HG03066 (cell line): Measurements from ENCODE around the gene XPO5.
"Not testable (repeated sequence)": the region's sequence is repeated elsewhere in the genome, so short reads cannot be mapped to it uniquely, and the experiment has no call there.

Experiments used
- ATAC-seq: cut with Tn5 transposase; IDR thresholded peaks from one replicate; pipeline ENCODE4 v1.9.1; 2021; ENCODE audit warnings: low read depth; ENCODE audit not compliant: unreplicated experiment

The XPO5 gene

DNA sequence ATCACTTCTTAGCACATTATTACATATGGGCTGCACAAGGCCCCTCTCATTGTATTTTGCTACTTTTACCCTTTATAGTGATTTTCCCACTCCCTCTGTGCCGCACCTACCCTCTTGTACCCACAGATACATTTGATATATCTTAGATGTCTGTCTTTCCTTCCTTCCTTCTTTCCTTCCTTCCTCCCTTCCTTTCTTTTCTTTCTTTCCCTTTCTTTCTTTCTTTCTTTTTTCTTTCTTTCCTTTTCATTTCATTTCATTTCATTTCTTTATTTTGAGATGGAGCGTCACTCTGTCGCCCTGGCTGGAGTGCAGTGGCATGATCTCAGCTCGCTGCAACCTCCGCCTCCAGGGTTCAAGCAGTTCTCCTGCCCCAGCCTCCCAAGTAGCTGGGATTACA is 12.4 kb upstream of the XPO5 start:
- no peak for ATAC-seq

DNA sequence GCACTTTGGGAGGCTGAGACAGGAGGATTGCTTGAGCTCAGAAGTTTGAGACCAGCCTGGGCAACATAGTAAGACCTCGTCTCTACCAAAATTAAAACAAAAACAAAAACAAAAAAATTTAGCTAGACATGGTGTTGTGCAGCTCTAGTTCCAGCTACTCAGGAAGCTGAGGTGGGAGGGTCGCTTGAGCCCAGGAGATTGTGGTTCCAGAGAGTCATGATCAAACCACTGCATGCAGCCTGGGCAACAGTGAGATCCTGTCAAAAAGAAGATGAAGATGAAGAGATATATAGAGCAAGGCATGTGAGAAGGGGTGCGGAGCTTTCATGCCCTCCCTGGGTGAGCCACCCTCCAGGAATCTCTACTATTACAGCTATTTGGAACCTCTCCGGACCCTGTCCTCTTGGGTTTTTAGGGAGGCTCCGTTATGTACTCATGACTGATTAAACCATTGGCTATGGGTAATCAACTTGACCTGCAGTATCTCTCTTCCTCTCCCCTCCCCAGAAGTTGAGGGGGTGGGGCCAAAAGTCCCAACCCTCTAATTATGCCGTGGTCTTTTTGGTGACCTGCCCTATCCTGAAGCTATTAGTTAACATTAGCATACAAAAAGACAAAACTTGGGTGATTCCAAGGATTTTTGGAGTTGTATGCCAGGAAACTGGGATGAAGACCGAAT is 9.2 kb upstream of the XPO5 start:
- no peak for ATAC-seq

DNA sequence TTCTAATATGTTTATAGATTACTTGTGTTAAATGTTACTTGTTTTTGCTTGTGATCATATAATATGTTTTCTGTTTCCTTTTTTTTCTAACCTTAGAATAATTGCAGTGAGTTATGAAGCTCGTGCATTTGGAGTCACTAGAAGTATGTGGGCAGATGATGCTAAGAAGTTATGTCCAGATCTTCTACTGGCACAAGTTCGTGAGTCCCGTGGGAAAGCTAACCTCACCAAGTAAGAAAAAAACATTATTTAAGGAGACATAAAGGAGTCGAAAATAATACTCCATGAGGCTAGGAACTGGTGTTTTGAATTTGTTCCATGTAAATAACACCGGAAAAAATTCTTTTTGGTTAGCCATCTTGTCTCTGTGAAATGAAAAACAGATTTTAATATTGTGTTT is 7.1 kb upstream of the XPO5 start:
- no peak for ATAC-seq

- no peak for ATAC-seq
These were observed 3.3 kb upstream of the XPO5 start for GRCh38 chr6:43579171-43579570.

- ATAC-seq: no peak
These were observed 2.9 kb upstream of the XPO5 start for GRCh38 chr6:43578748-43579147.

DNA sequence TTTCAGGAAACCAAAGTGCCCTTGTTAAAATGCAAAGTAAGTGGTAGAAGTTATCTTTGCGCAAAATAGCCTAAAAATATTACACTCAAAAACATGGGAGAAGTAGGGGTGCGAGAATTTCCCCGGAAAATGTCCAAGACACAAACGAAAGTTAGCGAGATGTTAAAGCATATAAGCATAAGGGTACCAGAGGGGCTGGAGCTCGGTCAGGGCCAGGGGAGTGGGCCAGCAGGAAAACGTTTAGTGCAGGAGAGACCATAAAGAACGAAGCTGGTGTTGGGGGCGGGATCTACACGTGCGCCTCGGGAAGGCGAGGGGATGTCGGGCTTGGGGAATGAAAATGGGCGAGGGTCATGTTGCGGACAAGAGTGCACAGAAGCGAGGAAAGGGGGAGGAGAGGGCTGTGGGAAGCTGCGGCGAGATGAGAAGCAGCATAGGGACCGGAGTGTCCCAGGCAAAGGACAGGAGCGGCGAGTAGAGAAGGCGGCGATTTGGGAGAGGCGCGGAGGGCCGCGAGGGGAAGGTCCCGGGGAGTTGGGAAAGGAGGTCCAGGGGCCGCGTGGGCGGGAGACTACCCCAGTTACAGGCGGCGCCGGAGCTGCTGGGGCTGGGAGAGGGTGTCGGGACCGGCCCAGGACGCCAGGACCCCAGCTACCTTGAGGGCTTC is 600 bp downstream of the XPO5 start:
- peak; percentile 33 for ATAC-seq

GRCh38 chr6:43572015-43572414 is 3.8 kb downstream of the XPO5 start:
- ATAC-seq: no peak

GRCh38 chr6:43570876-43571441 is 4.9 kb downstream of the XPO5 start:
- ATAC-seq: no peak

DNA sequence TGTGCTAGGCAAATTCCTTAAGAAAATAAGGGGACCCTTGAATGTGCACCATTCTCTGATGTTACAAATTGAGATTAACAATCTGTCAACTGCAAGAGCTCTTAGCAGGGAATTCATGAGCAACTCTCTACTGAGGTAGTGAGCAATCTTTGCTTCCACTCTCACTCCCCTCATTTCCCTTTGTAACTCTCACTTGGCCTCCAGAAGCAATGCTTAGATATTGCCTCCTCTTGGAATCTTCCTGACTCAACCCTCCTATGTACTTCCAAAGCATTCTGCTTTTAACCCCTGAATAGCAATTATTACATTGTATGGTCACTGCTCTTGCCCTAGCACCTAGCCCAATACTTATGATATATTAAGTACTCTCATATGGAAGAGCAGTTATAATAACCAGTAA is 16.5 kb downstream of the XPO5 start:
- ATAC-seq: no peak

- ATAC-seq: not testable (repeated sequence)
These were observed 18.2 kb downstream of the XPO5 start for GRCh38 chr6:43557620-43558019.

DNA sequence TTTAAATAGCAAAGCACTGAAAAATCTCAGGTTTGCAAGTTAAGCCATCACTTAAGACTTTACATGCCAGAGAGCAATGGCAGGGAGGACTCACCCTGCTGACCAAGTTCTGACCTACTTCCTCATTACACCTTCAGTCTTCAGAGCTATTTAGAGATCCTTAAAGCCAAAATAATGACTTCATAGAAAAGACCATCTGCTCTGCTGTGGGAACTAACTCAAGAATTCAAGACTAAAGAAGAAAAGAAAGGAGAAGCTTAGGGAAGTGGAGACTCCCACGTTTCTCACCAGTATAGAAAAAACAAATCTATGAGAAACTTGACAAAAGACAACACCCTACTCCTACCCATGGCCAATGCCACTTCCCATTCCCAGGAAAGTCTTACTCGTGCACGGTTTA is 28.6 kb downstream of the XPO5 start:
- no peak for ATAC-seq

DNA sequence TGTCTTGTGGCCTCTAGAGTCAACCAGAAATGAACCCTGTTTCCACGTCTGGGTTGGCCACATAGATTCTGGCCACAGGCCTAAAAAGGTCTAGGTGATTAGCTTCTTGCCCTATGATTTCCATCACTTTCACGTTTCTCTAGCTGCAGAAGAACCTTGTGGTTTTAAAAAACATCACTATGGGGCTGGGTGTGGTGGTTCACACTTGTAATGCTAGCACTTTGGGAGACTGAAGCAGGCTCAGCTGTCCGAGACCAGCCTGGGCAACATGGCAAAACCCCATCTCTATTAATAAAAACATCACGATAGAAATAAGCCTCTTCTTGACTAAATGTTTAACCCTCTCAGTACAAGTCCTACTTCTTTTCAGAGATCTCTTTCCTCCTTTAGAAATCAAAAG is 31.4 kb downstream of the XPO5 start:
- ATAC-seq: no peak

DNA sequence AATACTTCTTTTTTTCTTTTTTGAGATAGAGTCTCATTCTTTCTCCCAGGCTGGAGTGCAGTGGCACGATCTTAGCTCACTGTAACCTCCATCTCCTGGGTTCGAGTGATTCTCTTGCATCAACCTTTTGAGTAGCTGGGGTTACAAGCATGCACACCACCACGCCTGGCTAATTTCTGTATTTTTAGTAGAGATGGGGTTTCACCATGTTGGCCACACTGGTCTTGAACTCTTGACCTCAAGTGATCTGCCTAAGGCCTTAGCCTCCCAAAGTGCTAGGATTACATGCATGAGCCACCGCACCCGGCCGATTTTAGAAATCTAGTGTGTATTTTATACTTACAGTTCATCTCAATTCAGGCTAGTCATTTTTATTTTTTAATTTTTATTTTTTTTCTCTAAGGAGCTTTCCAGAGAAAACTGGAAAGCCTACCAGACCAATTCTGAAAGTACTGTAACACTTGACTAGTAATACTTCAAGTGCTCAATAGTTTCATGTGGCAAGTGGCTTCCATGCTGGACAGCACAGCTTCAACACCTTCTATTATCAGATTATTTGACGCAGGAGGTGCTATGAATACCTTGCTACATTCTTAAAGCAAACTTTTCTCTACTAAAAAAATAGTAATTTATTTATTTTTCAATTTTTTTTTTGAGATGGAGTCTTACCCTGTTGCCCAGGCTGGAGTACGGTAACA is 33.9 kb downstream of the XPO5 start:
- ATAC-seq: peak; percentile 80

- no peak for ATAC-seq
These were observed 35.3 kb downstream of the XPO5 start for GRCh38 chr6:43540507-43540906.

DNA sequence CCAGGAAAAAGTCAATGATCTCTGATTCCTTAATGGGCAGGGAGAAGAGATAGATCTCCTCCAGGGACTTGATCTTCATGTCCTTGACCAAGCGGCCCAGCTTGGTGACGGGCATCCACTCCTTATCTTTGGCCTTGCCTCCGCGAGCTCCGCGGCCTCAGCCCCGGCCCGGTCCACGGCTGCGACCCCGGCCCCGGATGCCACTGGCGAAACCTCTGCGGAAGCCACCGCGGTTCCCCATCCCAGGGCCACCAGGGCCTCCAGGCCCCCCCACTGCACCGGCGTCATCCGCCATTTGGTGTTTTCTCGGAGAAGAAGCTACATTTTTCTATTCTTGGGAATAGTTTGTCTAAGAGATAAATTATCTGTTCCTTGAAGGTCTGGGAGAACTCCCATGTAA is 36.4 kb downstream of the XPO5 start:
- ATAC-seq: not testable (repeated sequence)

- ATAC-seq: not testable (repeated sequence)
These were observed 36.9 kb downstream of the XPO5 start for GRCh38 chr6:43538986-43539385.

DNA sequence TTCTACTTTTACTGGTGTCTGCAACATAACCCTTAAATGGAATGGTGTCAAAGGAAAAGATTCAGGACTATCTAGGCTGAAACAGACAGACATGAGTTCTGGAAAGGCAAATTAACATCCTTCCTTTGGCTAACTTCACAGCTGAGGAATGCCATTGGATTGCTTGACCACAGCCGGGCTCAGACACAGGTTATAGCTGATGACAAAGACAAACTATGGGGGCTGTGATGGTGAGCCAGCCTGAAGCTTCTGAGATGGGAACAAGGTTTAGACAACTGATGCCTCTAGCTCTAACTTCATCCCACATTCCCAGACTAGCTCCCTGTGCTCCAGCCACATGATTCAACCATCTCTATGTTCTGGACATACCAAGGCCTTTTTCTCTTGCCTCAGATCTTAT is 43.6 kb downstream of the XPO5 start:
- no peak for ATAC-seq

DNA sequence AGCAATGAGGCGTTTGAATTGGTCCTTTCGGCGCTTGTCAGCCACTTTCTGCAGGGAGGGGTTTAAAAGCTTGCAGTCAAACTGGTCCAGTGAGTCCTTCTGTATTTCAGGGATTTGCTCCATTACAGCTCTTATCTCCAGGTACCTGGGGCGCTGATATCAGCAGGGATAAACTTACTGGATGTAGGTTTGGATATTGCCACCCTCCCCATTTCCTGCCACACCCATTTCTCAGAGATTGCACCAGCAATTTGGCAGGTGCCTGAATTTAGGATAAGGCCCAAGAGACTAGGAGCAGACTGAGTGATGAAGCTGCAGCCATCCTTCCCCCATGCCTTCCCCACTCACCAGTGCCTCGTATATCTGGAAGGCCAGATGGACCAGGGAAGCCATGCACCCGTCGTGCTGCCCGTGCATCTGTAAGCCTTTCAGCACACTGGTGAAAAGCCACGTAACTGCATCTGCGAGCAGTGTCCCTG is 51.3 kb downstream of the XPO5 start:
- ATAC-seq: no peak

- no peak for ATAC-seq
These were observed 52.6 kb downstream of the XPO5 start for GRCh38 chr6:43523284-43523683.

- ATAC-seq: no peak
These were observed 53.1 kb downstream of the XPO5 start for GRCh38 chr6:43522547-43523261.

DNA sequence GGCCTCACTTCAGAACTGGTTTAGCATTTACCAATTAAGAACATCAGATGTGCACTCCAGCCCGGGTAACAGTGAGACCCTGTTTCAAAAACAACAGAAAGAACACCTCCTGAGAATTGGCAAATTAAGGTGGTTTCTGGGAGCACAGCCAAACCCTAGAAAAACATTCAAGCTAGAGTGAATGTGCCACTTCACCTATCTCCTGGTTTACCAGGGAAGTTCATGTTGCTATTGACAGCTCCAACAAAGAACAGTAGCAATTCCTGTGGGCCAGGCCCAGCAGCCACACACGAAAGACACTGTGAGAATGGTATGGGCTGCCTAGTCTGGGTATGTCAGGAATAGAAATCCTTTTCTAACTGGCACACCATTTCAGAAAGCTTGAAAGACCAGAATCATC is 54.0 kb downstream of the XPO5 start:
- no peak for ATAC-seq
